ENCODE data around the gene MOB1A.
A peak's percentile ranks its signal among the peaks of the same experiment; 100 is the strongest.
"Not testable (repeated sequence)": the region's sequence is repeated elsewhere in the genome, so short reads cannot be mapped to it uniquely, and the experiment has no call there.

The MOB1A gene

DNA sequence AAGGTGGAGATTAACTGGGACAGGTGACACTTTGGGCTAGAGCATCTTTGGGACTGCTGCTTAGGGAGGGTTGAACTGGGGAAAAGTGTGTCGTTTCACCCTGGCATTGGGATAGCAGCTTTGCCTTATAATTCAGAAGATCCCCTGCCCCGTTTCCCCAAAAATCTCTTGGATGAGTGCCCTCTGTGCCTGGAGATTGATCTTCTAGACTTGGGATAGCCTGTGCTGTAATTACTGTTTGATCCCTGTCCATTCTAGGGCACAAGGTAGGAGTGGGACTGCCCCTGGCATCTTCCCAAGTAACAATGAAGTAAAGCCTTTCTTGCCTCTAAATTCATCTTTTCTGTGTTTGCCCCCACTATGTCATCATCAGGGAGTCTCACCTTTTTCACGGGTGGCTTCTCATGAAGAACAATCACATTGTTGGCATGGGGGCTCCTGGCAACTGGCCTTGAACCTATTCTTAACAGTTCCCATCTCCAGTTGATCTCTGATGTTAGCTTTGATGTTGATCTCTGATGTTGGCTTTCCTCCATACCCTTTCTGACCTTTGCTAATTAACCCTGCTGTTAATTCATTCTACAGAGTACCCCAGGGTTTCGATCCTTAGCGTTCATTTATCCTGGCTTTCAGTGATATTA is 41.3 kb upstream of the MOB1A start:
- H2AFZ ChIP-seq (ENCODE audit: low read depth, low read length): no peak overlapping the region
- H3K9ac ChIP-seq (ENCODE audit: low read length): no peak overlapping the region
- no peak overlapping the region for H3K4me3 ChIP-seq (ENCODE audit: low read length)
- peaks cover 47% of the 10 kb centered on the region for H3K36me3 ChIP-seq (replicated peaks; ENCODE audit: low read depth, low read length)
- no peak overlapping the region for H3K4me2 ChIP-seq (ENCODE audit: low read length)
- H3K9me3 ChIP-seq (ENCODE audit: insufficient read depth, low read length): no peaks in the 10 kb centered on the region
- TF ChIP-seq, protein P1, sequence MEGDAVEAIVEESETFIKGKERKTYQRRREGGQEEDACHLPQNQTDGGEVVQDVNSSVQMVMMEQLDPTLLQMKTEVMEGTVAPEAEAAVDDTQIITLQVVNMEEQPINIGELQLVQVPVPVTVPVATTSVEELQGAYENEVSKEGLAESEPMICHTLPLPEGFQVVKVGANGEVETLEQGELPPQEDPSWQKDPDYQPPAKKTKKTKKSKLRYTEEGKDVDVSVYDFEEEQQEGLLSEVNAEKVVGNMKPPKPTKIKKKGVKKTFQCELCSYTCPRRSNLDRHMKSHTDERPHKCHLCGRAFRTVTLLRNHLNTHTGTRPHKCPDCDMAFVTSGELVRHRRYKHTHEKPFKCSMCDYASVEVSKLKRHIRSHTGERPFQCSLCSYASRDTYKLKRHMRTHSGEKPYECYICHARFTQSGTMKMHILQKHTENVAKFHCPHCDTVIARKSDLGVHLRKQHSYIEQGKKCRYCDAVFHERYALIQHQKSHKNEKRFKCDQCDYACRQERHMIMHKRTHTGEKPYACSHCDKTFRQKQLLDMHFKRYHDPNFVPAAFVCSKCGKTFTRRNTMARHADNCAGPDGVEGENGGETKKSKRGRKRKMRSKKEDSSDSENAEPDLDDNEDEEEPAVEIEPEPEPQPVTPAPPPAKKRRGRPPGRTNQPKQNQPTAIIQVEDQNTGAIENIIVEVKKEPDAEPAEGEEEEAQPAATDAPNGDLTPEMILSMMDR (IDR thresholded peaks at IDR 0.05; ENCODE audit: low read depth, low read length): no peak
- TF ChIP-seq EZH2phosphoT487 (IDR thresholded peaks at IDR 0.05; ENCODE audit: low read depth): no peak
- H3K27me3 ChIP-seq (ENCODE audit: low read depth, low read length): no peaks in the 10 kb centered on the region
- H4K20me1 ChIP-seq (ENCODE audit: insufficient read depth, low read length): peaks cover 15% of the 10 kb centered on the region
- no peaks in the 10 kb centered on the region for H3K4me1 ChIP-seq (ENCODE audit: low read length)
- no peak overlapping the region for H3K27ac ChIP-seq (ENCODE audit: low read length)
- H3K79me2 ChIP-seq (ENCODE audit: low read length): peaks cover 6% of the 10 kb centered on the region; the same call in 1 of the 2 replicates

DNA sequence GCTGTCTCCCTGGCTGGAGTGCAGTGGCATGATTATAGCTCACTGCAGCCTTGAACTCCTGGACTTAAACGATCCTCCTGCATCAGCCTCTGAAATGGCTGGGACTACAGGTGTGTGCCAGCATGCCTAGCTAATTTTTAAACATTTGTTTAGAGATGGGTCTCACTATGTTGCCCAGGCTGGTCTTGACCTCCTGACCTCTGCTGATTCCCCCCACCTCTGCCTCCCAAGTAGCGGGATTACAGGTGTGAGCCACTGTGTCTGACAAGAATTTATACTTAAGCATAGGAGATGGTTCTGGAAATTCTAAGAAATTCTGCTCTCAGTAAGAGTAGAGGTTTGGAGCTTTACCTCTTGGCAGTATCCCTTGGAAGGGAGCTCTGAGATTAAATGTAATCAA is 38.0 kb upstream of the MOB1A start:
- H3K36me3 ChIP-seq (replicated peaks; ENCODE audit: low read depth, low read length): peaks cover 61% of the 10 kb centered on the region

DNA sequence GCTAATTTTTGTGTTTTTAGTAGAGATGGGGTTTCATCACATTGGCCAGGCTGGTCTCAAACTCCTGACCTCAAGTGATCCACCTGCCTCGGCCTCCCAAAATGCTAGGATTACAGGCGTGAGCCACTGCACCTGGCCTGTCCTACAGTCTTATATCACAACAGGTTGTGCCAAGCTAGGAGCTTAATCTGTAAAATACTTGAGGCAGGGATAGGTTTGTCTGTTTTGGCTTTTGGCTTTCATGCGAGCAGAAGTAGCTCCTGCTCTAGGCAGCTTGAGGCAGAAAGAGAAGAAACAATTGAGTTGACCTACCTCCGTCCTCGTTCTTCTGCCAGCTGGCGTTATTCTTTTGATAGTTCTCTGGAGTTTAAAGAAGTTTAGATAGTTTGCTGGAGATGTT is 37.1 kb upstream of the MOB1A start:
- H3K9ac ChIP-seq (ENCODE audit: low read length); H3K4me3 ChIP-seq (ENCODE audit: low read length); H2AFZ ChIP-seq (ENCODE audit: low read depth, low read length); H3K9me3 ChIP-seq (ENCODE audit: insufficient read depth, low read length); H3K27me3 ChIP-seq (ENCODE audit: low read depth, low read length); H3K4me2 ChIP-seq (ENCODE audit: low read length); H3K27ac ChIP-seq (ENCODE audit: low read length): not testable (repeated sequence)
- peaks cover 62% of the 10 kb centered on the region for H3K36me3 ChIP-seq (replicated peaks; ENCODE audit: low read depth, low read length)
- H3K79me2 ChIP-seq (ENCODE audit: low read length): peaks cover 28% of the 10 kb centered on the region
- H3K4me1 ChIP-seq (ENCODE audit: low read length): peaks cover 16% of the 10 kb centered on the region
- H4K20me1 ChIP-seq (ENCODE audit: insufficient read depth, low read length): peaks cover 25% of the 10 kb centered on the region

More for the DNA sequence above, 38.0 kb upstream of the MOB1A start:
- Histone ChIP-seq H4K20me1 (ENCODE audit: insufficient read depth, low read length) (peaks cover 25% of the 10 kb centered on the region), H3K27me3 (ENCODE audit: low read depth, low read length) (no peaks in the 10 kb centered on the region), H3K4me2 (ENCODE audit: low read length) (no peak overlapping the region), H3K27ac (ENCODE audit: low read length) (no peak overlapping the region), H2AFZ (ENCODE audit: low read depth, low read length) (no peak overlapping the region), H3K9me3 (ENCODE audit: insufficient read depth, low read length) (no peaks in the 10 kb centered on the region), H3K79me2 (ENCODE audit: low read length) (peaks cover 23% of the 10 kb centered on the region), H3K4me3 (ENCODE audit: low read length) (no peak overlapping the region), H3K9ac (ENCODE audit: low read length) (no peak overlapping the region), H3K4me1 (ENCODE audit: low read length) (peaks cover 10% of the 10 kb centered on the region)
- no peak for TF ChIP-seq EZH2phosphoT487 (IDR thresholded peaks at IDR 0.05; ENCODE audit: low read depth)
- TF ChIP-seq, protein P1 (IDR thresholded peaks at IDR 0.05; ENCODE audit: low read depth, low read length): no peak

DNA sequence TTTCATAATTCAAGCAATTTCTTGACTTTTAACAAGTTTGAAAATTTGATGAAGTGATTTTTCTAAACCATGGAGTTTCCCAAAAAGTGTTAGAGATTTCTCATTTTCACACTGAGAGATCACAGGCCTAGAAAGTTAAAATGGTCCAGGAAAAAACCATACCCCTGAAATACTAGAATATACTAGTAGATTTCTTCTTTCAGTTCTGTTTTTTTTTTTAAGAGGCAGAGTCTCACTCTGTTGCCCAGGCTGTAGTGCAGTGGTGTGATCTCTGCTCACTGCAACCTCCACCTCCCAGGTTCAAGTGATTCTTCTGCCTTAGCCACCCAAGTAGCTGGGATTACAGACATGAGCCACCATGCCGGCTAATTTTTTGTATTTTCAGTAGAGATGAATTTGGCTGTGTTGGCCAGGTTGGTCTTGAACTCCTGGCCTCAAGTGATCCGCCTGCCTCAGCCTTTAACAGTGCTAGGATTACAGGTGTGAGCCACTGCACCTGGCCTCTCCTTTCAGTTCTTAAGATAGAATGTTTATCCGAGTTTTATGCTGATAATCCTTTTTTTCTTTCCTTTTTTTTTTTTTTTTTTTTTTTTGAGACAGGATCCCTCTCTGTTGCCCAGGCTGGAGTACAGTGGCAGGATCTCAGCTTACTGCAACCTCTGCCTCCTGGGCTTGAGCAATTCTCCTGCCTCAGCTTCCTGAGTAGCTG is 34.2 kb upstream of the MOB1A start:
- Histone ChIP-seq H3K4me1 (ENCODE audit: low read length) (peaks cover 16% of the 10 kb centered on the region), H3K79me2 (ENCODE audit: low read length) (peaks cover 52% of the 10 kb centered on the region), H3K9me3 (ENCODE audit: insufficient read depth, low read length) (no peaks in the 10 kb centered on the region), H3K4me2 (ENCODE audit: low read length) (no peak overlapping the region), H3K27me3 (ENCODE audit: low read depth, low read length) (no peaks in the 10 kb centered on the region), H3K36me3 (replicated peaks; ENCODE audit: low read depth, low read length) (peaks cover 67% of the 10 kb centered on the region), H3K4me3 (ENCODE audit: low read length) (no peak overlapping the region), H3K27ac (ENCODE audit: low read length) (peak overlapping the region; percentile 43), H2AFZ (ENCODE audit: low read depth, low read length) (no peak overlapping the region), H3K9ac (ENCODE audit: low read length) (0 out of 2 replicates have a peak overlapping the region, but pooled peaks have one; percentile 7), H4K20me1 (ENCODE audit: insufficient read depth, low read length) (peaks cover 31% of the 10 kb centered on the region)
- TF ChIP-seq EZH2phosphoT487 (IDR thresholded peaks at IDR 0.05; ENCODE audit: low read depth): no peak
- TF ChIP-seq, protein P1 (IDR thresholded peaks at IDR 0.05; ENCODE audit: low read depth, low read length): no peak

Measured in OCI-LY3 (cell line).